ENCODE measurements around the gene ZNF74.

Gene ZNF74

DNA sequence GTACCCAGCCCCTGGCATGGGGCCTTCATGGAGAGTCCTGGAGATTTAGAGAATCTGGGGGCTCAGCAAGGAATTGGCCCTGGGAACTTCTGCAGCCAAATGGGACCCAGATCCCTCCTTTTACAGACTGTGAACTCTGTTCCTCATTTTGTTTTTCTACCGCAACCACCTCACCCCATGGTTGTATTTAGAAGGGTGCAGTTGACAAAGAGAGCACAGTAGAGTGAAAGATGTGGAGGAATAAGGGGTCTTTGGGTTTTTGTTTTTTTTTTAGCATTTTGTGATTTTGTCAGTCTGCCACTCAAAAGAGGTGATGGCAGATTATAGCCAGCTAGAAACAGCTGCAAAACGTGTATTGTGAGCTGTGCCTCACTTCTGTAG, 1.9 kb downstream of the ZNF74 start:
- H2AFZ ChIP-seq (ENCODE audit: insufficient read depth, low read length, poor library complexity): no peak overlapping the region
- H3K9ac ChIP-seq (ENCODE audit: low read length): no peak overlapping the region
- H4K8ac ChIP-seq (ENCODE audit: low read depth, low read length): no peak overlapping the region
- H3K27ac ChIP-seq (ENCODE audit: low read depth, low read length): no peak overlapping the region
- peaks cover 9 to 11% of the 10 kb centered on the region in 2 experiments for H3K36me3 ChIP-seq (ENCODE audit: control insufficient read depth in 1 of 2, insufficient read depth in 2 of 2, low read length in 2 of 2)
- peaks cover 13 to 18% of the 10 kb centered on the region in 2 experiments for H3K4me1 ChIP-seq (ENCODE audit: control insufficient read depth in 1 of 2, insufficient read depth in 2 of 2, low read length in 2 of 2)
- H3K4me2 ChIP-seq (ENCODE audit: low read length): no peak overlapping the region
- no peak overlapping the region for H3K4ac ChIP-seq (ENCODE audit: low read depth, low read length)
- H3K9me3 ChIP-seq (ENCODE audit: insufficient read depth, low read depth, low read length): peaks cover 4% of the 10 kb centered on the region
- no peak overlapping the region for H2BK5ac ChIP-seq (ENCODE audit: low read depth, low read length, poor library complexity)
- no peak overlapping the region for H2BK12ac ChIP-seq (ENCODE audit: low read length)
- no peak overlapping the region for H3K18ac ChIP-seq (ENCODE audit: low read length)
- H4K12ac ChIP-seq (ENCODE audit: low read depth, low read length): no peak overlapping the region
- H3K14ac ChIP-seq (ENCODE audit: low read length): no peak overlapping the region
- DNase-seq: no peak
- H3K79me1 ChIP-seq (ENCODE audit: low read length): peaks cover 5% of the 10 kb centered on the region
- no peak overlapping the region for H3K4me3 ChIP-seq (ENCODE audit: low read depth, low read length)
- H3K79me2 ChIP-seq (ENCODE audit: control insufficient read depth, insufficient read depth, low read length, poor library complexity): peaks cover 5% of the 10 kb centered on the region
- no peak overlapping the region for H2BK120ac ChIP-seq (ENCODE audit: insufficient read depth, low read length, poor library complexity)
- no peak overlapping the region for H2AK5ac ChIP-seq (ENCODE audit: low read length)
- no CpG with 5 or more reads among the region's 2 CpGs for WGBS (ENCODE audit: extremely low coverage, insufficient coverage, insufficient read length)
- H3K23ac ChIP-seq (ENCODE audit: low read length): no peak overlapping the region
- H3K27me3 ChIP-seq (ENCODE audit: insufficient read depth, low read length): no peaks in the 10 kb centered on the region
- H4K91ac ChIP-seq (ENCODE audit: low read depth, low read length): no peak overlapping the region

DNA sequence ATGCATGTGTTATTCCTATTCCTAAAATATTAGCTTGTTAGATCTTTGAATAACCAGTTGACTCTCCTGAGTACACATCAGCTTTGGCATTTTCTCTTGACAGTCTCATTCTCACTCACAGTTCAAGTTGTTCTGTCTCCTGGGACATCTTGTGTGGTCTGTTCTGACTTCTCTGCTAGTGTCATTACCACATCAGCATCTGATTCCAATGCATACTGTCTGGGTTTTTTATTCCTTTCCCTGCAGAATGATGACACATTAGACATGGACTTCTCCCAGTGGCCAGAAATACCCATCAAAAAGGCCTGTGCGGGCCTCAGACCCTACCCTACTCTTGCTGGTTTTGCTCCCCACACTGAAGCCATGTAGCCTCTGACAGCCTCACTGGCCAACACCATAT, 2.7 kb downstream of the ZNF74 start:
- DNase-seq: no peak
- Histone ChIP-seq H3K79me2 (ENCODE audit: control insufficient read depth, insufficient read depth, low read length, poor library complexity) (peaks cover 5% of the 10 kb centered on the region), H3K9ac (ENCODE audit: low read length) (no peak overlapping the region), H3K4me3 (ENCODE audit: low read depth, low read length) (no peak overlapping the region), H3K14ac (ENCODE audit: low read length) (no peak overlapping the region), H3K79me1 (ENCODE audit: low read length) (peaks cover 5% of the 10 kb centered on the region), H2AFZ (ENCODE audit: insufficient read depth, low read length, poor library complexity) (no peak overlapping the region), H3K27ac (ENCODE audit: low read depth, low read length) (no peak overlapping the region), H3K4ac (ENCODE audit: low read depth, low read length) (no peak overlapping the region), H3K36me3 (ENCODE audit: control insufficient read depth in 1 of 2, insufficient read depth in 2 of 2, low read length in 2 of 2) (peaks cover 16 to 17% of the 10 kb centered on the region in 2 experiments), H3K4me2 (ENCODE audit: low read length) (no peak overlapping the region), H4K91ac (ENCODE audit: low read depth, low read length) (no peak overlapping the region), H3K18ac (ENCODE audit: low read length) (no peak overlapping the region), H2BK120ac (ENCODE audit: insufficient read depth, low read length, poor library complexity) (no peak overlapping the region), H4K8ac (ENCODE audit: low read depth, low read length) (no peak overlapping the region), H3K23ac (ENCODE audit: low read length) (no peak overlapping the region), H2AK5ac (ENCODE audit: low read length) (no peak overlapping the region), H3K4me1 (ENCODE audit: control insufficient read depth in 1 of 2, insufficient read depth in 2 of 2, low read length in 2 of 2) (peaks cover 13 to 18% of the 10 kb centered on the region in 2 experiments), H3K27me3 (ENCODE audit: insufficient read depth, low read length) (no peaks in the 10 kb centered on the region), H2BK12ac (ENCODE audit: low read length) (no peak overlapping the region), H2BK5ac (ENCODE audit: low read depth, low read length, poor library complexity) (no peak overlapping the region), H4K12ac (ENCODE audit: low read depth, low read length) (no peak overlapping the region), H3K9me3 (ENCODE audit: insufficient read depth, low read depth, low read length) (peaks cover 5% of the 10 kb centered on the region)
- no CpG with 5 or more reads among the region's 1 CpG for WGBS (ENCODE audit: extremely low coverage, insufficient coverage, insufficient read length)

DNA sequence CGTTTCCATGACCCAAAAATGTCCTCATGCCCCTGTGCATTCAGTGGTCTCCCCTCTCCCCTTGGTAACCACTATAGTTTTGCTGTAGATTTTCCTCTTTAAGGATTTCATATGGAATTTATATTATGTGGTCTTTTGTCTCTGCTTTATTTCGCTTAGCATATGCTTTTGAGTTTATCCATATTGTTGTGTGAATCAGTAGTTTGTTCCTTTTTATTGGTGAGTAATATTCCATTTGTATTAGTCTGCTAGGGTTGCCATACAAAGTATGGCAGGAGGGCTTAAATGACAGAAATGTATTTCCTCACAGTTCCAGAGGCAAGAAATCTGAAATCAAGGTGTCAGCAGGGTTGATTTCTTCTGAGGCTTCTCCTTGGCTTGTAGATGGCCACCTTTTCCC, 3.5 kb downstream of the ZNF74 start:
- Histone ChIP-seq H2BK5ac (ENCODE audit: low read depth, low read length, poor library complexity) (no peak overlapping the region), H2AK5ac (ENCODE audit: low read length) (no peak overlapping the region), H3K4me2 (ENCODE audit: low read length) (no peak overlapping the region), H4K91ac (ENCODE audit: low read depth, low read length) (no peak overlapping the region), H3K4me3 (ENCODE audit: low read depth, low read length) (no peak overlapping the region), H3K4me1 (ENCODE audit: control insufficient read depth in 1 of 2, insufficient read depth in 2 of 2, low read length in 2 of 2) (peaks cover 13 to 18% of the 10 kb centered on the region in 2 experiments), H2AFZ (ENCODE audit: insufficient read depth, low read length, poor library complexity) (no peak overlapping the region), H4K12ac (ENCODE audit: low read depth, low read length) (no peak overlapping the region), H2BK12ac (ENCODE audit: low read length) (no peak overlapping the region), H3K27me3 (ENCODE audit: insufficient read depth, low read length) (no peaks in the 10 kb centered on the region), H4K8ac (ENCODE audit: low read depth, low read length) (no peak overlapping the region), H3K9me3 (ENCODE audit: insufficient read depth, low read depth, low read length) (peaks cover 6% of the 10 kb centered on the region), H3K36me3 (ENCODE audit: control insufficient read depth in 1 of 2, insufficient read depth in 2 of 2, low read length in 2 of 2) (peaks cover 17% of the 10 kb centered on the region in 2 experiments), H3K9ac (ENCODE audit: low read length) (no peak overlapping the region), H3K23ac (ENCODE audit: low read length) (no peak overlapping the region), H3K79me2 (ENCODE audit: control insufficient read depth, insufficient read depth, low read length, poor library complexity) (peaks cover 5% of the 10 kb centered on the region), H3K18ac (ENCODE audit: low read length) (no peak overlapping the region), H2BK120ac (ENCODE audit: insufficient read depth, low read length, poor library complexity) (no peak overlapping the region), H3K27ac (ENCODE audit: low read depth, low read length) (no peak overlapping the region), H3K4ac (ENCODE audit: low read depth, low read length) (no peak overlapping the region), H3K14ac (ENCODE audit: low read length) (no peak overlapping the region), H3K79me1 (ENCODE audit: low read length) (peaks cover 5% of the 10 kb centered on the region)
- DNase-seq: no peak
- WGBS (ENCODE audit: extremely low coverage, insufficient coverage, insufficient read length): no CpG with 5 or more reads among the region's 2 CpGs

DNA sequence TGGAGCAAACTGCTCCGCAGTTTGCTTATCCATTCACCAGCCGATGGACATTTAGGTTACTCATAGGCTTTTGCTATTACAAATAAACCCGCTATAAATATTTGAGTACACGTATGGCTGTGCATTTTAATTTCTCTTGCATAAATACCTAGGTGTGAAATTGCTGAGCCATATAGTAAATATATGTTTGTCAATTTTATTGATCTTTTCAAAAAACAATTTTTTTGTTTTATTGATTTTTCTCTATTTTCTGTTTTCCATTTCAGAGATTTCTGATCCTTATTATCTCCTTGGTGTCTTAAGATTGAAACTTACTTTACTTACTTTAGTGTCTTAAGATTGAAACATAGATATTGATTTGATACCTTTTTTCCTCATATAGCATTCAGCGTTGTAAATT, 4.5 kb downstream of the ZNF74 start:
- Histone ChIP-seq H2BK5ac (ENCODE audit: low read depth, low read length, poor library complexity) (no peak overlapping the region), H3K4me2 (ENCODE audit: low read length) (no peak overlapping the region), H4K12ac (ENCODE audit: low read depth, low read length) (no peak overlapping the region), H3K4me3 (ENCODE audit: low read depth, low read length) (no peak overlapping the region), H3K79me1 (ENCODE audit: low read length) (peaks cover 5% of the 10 kb centered on the region), H3K9me3 (ENCODE audit: insufficient read depth, low read depth, low read length) (peaks cover 6% of the 10 kb centered on the region), H3K14ac (ENCODE audit: low read length) (no peak overlapping the region), H2BK12ac (ENCODE audit: low read length) (no peak overlapping the region), H2AFZ (ENCODE audit: insufficient read depth, low read length, poor library complexity) (no peak overlapping the region), H3K79me2 (ENCODE audit: control insufficient read depth, insufficient read depth, low read length, poor library complexity) (peaks cover 5% of the 10 kb centered on the region), H4K91ac (ENCODE audit: low read depth, low read length) (no peak overlapping the region), H3K18ac (ENCODE audit: low read length) (no peak overlapping the region), H3K4ac (ENCODE audit: low read depth, low read length) (no peak overlapping the region), H3K36me3 (ENCODE audit: control insufficient read depth in 1 of 2, insufficient read depth in 2 of 2, low read length in 2 of 2) (peaks cover 18 to 23% of the 10 kb centered on the region in 2 experiments), H3K27me3 (ENCODE audit: insufficient read depth, low read length) (no peaks in the 10 kb centered on the region), H3K9ac (ENCODE audit: low read length) (no peak overlapping the region), H3K23ac (ENCODE audit: low read length) (no peak overlapping the region), H2AK5ac (ENCODE audit: low read length) (no peak overlapping the region), H2BK120ac (ENCODE audit: insufficient read depth, low read length, poor library complexity) (no peak overlapping the region), H3K4me1 (ENCODE audit: control insufficient read depth in 1 of 2, insufficient read depth in 2 of 2, low read length in 2 of 2) (peaks cover 12 to 15% of the 10 kb centered on the region in 2 experiments), H4K8ac (ENCODE audit: low read depth, low read length) (no peak overlapping the region), H3K27ac (ENCODE audit: low read depth, low read length) (no peak overlapping the region)
- WGBS (ENCODE audit: extremely low coverage, insufficient coverage, insufficient read length): no CpG with 5 or more reads among the region's 5 CpGs
- DNase-seq: no peak

Data from trophoblast cell (in vitro differentiated cells and primary cell).